K562 treated with DMSO at 1 percent for 48 hours (cell line): ENCODE data around the gene IRF2. TPM values are rescaled to one million over a fixed set of nuclear protein-coding genes. Genes with fewer than 3 reads are reported as not detected.

ENCODE experiments used
- total RNA-seq: library from RNA; unstranded; fragments of 300-600 nt; gene quantifications from 2 replicates; pipeline ENCODE4 v1.2.3, GENCODE V29; 2022; ENCODE audit warnings: low replicate concordance; ENCODE audit errors: extremely low read depth

The IRF2 gene
- total RNA-seq, result not detected in 2 replicates

GRCh38 chr4:184474263-184475095 is at the start of gene IRF2:
IRF2 (minus strand) TSS chr4:184474550; CDS start chr4:184429064, 45,486 bp downstream.

Other genes with a start within 250 kb of the IRF2 start
- gene CASP3, start 174.9 kb upstream of the IRF2 start, total RNA-seq, result not detected in 2 replicates
- not detected in 2 replicates for gene PRIMPOL, start 175.2 kb upstream of the IRF2 start, total RNA-seq